GM13976 (cell line): Measurements from ENCODE around the gene CD96.

Experiments
- DNase-seq: peaks from one replicate; pipeline ENCODE4 v3.0.0; 2012; ENCODE audit warnings: low spot score
- CTCF ChIP-seq: IDR thresholded peaks from 2 replicates; pipeline ENCODE4 v1.5.1; 2012; ENCODE audit warnings: borderline replicate concordance, mild to moderate bottlenecking; ENCODE audit not compliant: insufficient read depth; ENCODE audit errors: extremely low read depth, missing control alignments, control extremely low read depth
- in situ Hi-C: fragments of 300-500 bp; cut with MboI; formaldehyde crosslinking; loops from one replicate; pipeline ENCODE4 v1.12.0; 2022; ENCODE audit warnings: low sequenced_read_pairs, mixed read lengths, inconsistent platforms; ENCODE audit not compliant: unreplicated experiment

The CD96 gene

GRCh38 chr3:111595232-111595631, 53.2 kb downstream of the CD96 start, which contains the start of gene ZBED2:
ZBED2 (minus strand) TSS chr3:111595346; CDS start chr3:111594201, 1,145 bp downstream.
- in situ Hi-C loops, result no loop called here
- TF ChIP-seq CTCF, result no peak
- DNase-seq, result peak; percentile 23

- in situ Hi-C loops, result no loop called here
- DNase-seq, result no peak
- no peak for TF ChIP-seq CTCF
Measured at GRCh38 chr3:111596328-111596727, 54.3 kb downstream of the CD96 start.

GRCh38 chr3:111598139-111598538, 56.1 kb downstream of the CD96 start:
- in situ Hi-C loops, result no loop called here
- TF ChIP-seq CTCF, result no peak
- no peak for DNase-seq

GRCh38 chr3:111598552-111598951, 56.6 kb downstream of the CD96 start:
- no peak for DNase-seq
- in situ Hi-C loops, result no loop called here
- no peak for TF ChIP-seq CTCF

GRCh38 chr3:111601810-111602209, 59.8 kb downstream of the CD96 start:
- in situ Hi-C loops, result no loop called here
- DNase-seq, result no peak
- no peak for TF ChIP-seq CTCF

GRCh38 chr3:111603679-111604078, 61.7 kb downstream of the CD96 start:
- DNase-seq, result no peak
- in situ Hi-C loops, result no loop called here
- no peak for TF ChIP-seq CTCF

GRCh38 chr3:111604119-111604518, 62.1 kb downstream of the CD96 start:
- no peak for DNase-seq
- no peak for TF ChIP-seq CTCF
- in situ Hi-C loops, result no loop called here
